NB4 (cell line): ENCODE measurements around the gene WDR75.

Source experiments
- POLR2A ChIP-seq: IDR thresholded peaks from 2 replicates; pipeline ENCODE4 v1.6.1; 2011; ENCODE audit warnings: mild to moderate bottlenecking; ENCODE audit not compliant: insufficient read length; ENCODE audit errors: extremely low read depth
- TF ChIP-seq, protein P1 (sequence below): IDR thresholded peaks from one replicate; pipeline ENCODE4 v1.5.1; 2012; ENCODE audit warnings: low read depth, low read length

DNA sequence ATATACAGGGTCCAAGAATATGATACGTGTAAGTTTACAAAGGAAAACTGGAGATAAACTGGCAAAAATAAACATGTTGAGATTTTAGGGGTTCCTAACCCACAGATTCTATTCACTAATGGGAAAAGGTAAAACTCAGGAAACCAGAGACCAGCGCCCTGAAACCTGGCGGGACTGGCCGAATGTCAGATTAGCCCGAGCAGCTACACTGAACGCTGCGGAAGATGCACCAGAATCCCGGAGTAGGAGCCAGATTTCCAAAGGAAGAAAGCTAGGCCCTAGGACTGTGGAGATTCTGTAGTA lies 679 bp upstream of the WDR75 start:
- no peak for TF ChIP-seq POLR2A
- TF ChIP-seq, protein P1, sequence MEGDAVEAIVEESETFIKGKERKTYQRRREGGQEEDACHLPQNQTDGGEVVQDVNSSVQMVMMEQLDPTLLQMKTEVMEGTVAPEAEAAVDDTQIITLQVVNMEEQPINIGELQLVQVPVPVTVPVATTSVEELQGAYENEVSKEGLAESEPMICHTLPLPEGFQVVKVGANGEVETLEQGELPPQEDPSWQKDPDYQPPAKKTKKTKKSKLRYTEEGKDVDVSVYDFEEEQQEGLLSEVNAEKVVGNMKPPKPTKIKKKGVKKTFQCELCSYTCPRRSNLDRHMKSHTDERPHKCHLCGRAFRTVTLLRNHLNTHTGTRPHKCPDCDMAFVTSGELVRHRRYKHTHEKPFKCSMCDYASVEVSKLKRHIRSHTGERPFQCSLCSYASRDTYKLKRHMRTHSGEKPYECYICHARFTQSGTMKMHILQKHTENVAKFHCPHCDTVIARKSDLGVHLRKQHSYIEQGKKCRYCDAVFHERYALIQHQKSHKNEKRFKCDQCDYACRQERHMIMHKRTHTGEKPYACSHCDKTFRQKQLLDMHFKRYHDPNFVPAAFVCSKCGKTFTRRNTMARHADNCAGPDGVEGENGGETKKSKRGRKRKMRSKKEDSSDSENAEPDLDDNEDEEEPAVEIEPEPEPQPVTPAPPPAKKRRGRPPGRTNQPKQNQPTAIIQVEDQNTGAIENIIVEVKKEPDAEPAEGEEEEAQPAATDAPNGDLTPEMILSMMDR, result no peak
